WTC11 (cell line): Measurements from ENCODE around the gene OVAAL.

Source experiments
- CREM ChIP-seq: sonication (generic); formaldehyde crosslinking; IDR thresholded peaks from 2 replicates; pipeline ENCODE4 v1.8.1; 2022; ENCODE audit warnings: mild to moderate bottlenecking, missing genetic modification reagents, moderate library complexity
- TF ChIP-seq, protein P1 (sequence below): fragments of 200-600 bp; IDR thresholded peaks from 2 replicates; pipeline ENCODE4 v1.8.0; 2022; ENCODE audit warnings: antibody characterized with exemption

DNA sequence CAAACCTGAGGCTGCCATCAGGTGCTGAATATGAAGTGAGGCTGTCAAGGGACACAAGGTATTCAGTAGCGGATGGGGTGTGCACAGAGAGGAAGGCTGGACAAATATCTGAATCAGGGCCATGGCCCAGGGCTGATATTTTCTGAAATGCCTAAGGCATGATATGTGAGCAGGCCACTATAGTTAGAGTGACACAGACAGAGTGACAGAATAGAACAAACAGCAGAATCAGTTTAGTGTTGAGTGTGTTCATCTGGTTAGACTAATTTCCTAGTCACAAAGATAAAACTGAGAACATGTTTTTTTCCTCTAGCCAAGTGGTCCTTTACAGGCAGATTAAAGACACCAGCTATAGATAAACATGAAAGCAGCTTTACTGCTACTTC lies 3.9 kb downstream of the OVAAL start:
- TF ChIP-seq, protein P1, sequence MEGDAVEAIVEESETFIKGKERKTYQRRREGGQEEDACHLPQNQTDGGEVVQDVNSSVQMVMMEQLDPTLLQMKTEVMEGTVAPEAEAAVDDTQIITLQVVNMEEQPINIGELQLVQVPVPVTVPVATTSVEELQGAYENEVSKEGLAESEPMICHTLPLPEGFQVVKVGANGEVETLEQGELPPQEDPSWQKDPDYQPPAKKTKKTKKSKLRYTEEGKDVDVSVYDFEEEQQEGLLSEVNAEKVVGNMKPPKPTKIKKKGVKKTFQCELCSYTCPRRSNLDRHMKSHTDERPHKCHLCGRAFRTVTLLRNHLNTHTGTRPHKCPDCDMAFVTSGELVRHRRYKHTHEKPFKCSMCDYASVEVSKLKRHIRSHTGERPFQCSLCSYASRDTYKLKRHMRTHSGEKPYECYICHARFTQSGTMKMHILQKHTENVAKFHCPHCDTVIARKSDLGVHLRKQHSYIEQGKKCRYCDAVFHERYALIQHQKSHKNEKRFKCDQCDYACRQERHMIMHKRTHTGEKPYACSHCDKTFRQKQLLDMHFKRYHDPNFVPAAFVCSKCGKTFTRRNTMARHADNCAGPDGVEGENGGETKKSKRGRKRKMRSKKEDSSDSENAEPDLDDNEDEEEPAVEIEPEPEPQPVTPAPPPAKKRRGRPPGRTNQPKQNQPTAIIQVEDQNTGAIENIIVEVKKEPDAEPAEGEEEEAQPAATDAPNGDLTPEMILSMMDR = no peak
- no peak for TF ChIP-seq CREM (CRISPR knock-in tag)
